HG03457 (cell line): ENCODE results near the gene HM13.
A peak's percentile ranks its signal among the peaks of the same experiment; 100 is the strongest.
"Not testable (repeated sequence)": the region's sequence is repeated elsewhere in the genome, so short reads cannot be mapped to it uniquely, and the experiment has no call there.

Experiments
- ATAC-seq: cut with Tn5 transposase; IDR thresholded peaks from one replicate; pipeline ENCODE4 v1.9.1; 2021; ENCODE audit warnings: moderate number of reproducible peaks; ENCODE audit not compliant: unreplicated experiment

HM13 gene

GRCh38 chr20:31497838-31498540, 16.3 kb upstream of the HM13 start:
- ATAC-seq = no peak

GRCh38 chr20:31500527-31500926, 13.7 kb upstream of the HM13 start:
- ATAC-seq = no peak

GRCh38 chr20:31502884-31503673, 11.2 kb upstream of the HM13 start:
- peak; percentile 92 for ATAC-seq

GRCh38 chr20:31505903-31506302, 8.3 kb upstream of the HM13 start:
- ATAC-seq = no peak

GRCh38 chr20:31508517-31509244, 5.6 kb upstream of the HM13 start:
- ATAC-seq = no peak

GRCh38 chr20:31515072-31515774, 981 bp downstream of the HM13 start:
- ATAC-seq = peak; percentile 4

GRCh38 chr20:31515775-31516107, 1.5 kb downstream of the HM13 start:
- ATAC-seq = no peak

- ATAC-seq = no peak
These were observed 1.9 kb downstream of the HM13 start for GRCh38 chr20:31516166-31516565.

- no peak for ATAC-seq
These were observed 2.4 kb downstream of the HM13 start for GRCh38 chr20:31516651-31517050.

- no peak for ATAC-seq
These were observed 3.1 kb downstream of the HM13 start for GRCh38 chr20:31517373-31517772.

GRCh38 chr20:31521267-31521666, 7.0 kb downstream of the HM13 start:
- not testable (repeated sequence) for ATAC-seq

GRCh38 chr20:31522731-31523130, 8.5 kb downstream of the HM13 start:
- no peak for ATAC-seq

- ATAC-seq = no peak
These were observed 9.4 kb downstream of the HM13 start for GRCh38 chr20:31523361-31524283.

- ATAC-seq = no peak
These were observed 13.0 kb downstream of the HM13 start for GRCh38 chr20:31527266-31527665.

GRCh38 chr20:31535298-31535697, 21.1 kb downstream of the HM13 start:
- no peak for ATAC-seq

- no peak for ATAC-seq
These were observed 22.3 kb downstream of the HM13 start for GRCh38 chr20:31536575-31536974.

GRCh38 chr20:31537116-31537871, 23.1 kb downstream of the HM13 start:
- no peak for ATAC-seq

GRCh38 chr20:31537890-31538289, 23.6 kb downstream of the HM13 start:
- no peak for ATAC-seq

GRCh38 chr20:31538326-31538725, 24.1 kb downstream of the HM13 start:
- no peak for ATAC-seq
